ENCODE measurements around the gene NUMA1.
A peak's percentile ranks its signal among the peaks of the same experiment; 100 is the strongest.

NUMA1 gene

GRCh38 chr11:72030472-72031045, 49.8 kb downstream of the NUMA1 start:
- H3K27ac ChIP-seq = peak overlapping the region; percentile 25
- TF ChIP-seq, protein P1, sequence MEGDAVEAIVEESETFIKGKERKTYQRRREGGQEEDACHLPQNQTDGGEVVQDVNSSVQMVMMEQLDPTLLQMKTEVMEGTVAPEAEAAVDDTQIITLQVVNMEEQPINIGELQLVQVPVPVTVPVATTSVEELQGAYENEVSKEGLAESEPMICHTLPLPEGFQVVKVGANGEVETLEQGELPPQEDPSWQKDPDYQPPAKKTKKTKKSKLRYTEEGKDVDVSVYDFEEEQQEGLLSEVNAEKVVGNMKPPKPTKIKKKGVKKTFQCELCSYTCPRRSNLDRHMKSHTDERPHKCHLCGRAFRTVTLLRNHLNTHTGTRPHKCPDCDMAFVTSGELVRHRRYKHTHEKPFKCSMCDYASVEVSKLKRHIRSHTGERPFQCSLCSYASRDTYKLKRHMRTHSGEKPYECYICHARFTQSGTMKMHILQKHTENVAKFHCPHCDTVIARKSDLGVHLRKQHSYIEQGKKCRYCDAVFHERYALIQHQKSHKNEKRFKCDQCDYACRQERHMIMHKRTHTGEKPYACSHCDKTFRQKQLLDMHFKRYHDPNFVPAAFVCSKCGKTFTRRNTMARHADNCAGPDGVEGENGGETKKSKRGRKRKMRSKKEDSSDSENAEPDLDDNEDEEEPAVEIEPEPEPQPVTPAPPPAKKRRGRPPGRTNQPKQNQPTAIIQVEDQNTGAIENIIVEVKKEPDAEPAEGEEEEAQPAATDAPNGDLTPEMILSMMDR (conservative IDR thresholded peaks at IDR 0.05) = no peak

DNA sequence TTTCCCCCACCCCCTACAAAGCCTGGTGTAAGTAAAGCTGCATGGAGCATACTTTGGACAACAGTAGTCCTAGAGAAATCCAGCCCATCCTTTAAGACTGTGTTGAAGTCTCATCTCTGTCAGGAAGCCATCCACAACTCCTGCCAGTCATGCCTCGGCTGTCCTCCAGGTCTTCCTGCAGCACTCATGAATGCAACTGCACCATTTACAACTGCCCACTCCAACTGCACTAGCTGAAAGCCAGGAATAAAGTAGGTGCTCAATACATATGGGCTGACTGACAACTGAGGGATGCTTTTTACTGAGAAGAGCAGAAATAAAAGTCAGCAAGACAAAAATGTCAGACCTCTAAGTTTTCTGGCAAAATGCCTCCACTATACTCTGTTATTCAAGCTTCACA, 54.3 kb downstream of the NUMA1 start:
- TF ChIP-seq, protein P1 (conservative IDR thresholded peaks at IDR 0.05) = no peak
- peak overlapping the region; percentile 23 for H3K27ac ChIP-seq

DNA sequence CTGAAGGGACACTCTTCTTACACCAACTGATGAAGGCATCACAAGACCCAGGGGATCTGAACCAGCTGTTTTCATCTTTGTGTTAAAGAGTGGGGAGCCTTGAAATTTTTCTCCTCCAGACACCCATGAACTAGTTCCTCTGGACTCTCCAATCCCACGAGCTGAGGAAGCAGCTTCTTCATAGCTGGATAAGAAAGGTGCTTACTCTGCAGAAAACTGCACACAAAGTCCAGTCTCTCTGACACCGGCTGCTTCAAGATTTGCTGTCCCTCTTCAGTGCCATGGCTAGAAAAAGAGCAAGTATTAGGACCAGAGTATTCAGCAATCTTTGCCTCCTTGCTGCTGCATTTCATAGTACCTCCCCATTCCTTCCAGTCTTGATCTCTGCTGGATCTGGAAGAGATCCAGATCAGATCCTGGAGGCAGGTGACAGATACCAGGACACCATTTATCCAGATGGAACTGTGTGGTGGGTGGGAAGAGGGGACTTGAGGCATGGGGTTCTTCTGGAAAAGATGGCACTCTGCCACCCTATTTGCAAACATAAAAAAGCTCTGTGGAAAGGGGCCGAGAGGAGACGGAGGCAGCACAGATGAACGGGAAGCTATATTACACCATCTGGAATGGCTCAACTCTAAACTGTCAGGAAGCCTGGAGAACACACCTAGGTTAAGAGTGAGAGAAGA, 56.1 kb downstream of the NUMA1 start:
- TF ChIP-seq, protein P1 (conservative IDR thresholded peaks at IDR 0.05) = no peak
- H3K27ac ChIP-seq = no peak overlapping the region; the same call in 1 of the 2 replicates

GRCh38 chr11:72023335-72023734, 57.0 kb downstream of the NUMA1 start:
- no peak overlapping the region for H3K27ac ChIP-seq
- TF ChIP-seq, protein P1 (conservative IDR thresholded peaks at IDR 0.05) = no peak

DNA sequence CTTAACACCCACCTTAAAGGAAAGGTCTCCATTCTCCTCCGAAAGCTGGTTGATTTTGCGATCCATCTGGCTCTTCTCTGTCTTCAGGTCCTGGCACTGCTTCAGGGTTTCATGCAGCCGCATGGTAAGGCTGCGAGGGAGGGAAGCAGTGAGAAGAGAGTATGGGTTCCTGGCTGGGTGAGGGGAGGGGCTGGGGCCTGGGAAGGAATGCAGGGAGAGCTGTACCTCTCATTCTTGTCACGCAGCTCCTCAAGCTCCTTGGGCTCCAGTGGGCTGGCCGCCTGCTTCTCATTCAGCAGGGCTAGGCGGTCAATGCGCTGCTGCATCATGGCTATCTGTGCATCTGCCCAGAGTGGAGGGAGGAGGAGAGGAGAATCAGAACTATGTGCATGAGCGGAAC, 62.2 kb downstream of the NUMA1 start:
- 0 out of 2 replicates have a peak overlapping the region, but pooled peaks have one; percentile 7 for H3K27ac ChIP-seq
- TF ChIP-seq, protein P1 (conservative IDR thresholded peaks at IDR 0.05) = no peak

GRCh38 chr11:72015511-72016061, 64.8 kb downstream of the NUMA1 start:
- TF ChIP-seq, protein P1 (conservative IDR thresholded peaks at IDR 0.05) = peak; percentile 62

GRCh38 chr11:72014761-72015320, 65.5 kb downstream of the NUMA1 start:
- TF ChIP-seq, protein P1 (conservative IDR thresholded peaks at IDR 0.05) = no peak

More at GRCh38 chr11:72015511-72016061, 64.8 kb downstream of the NUMA1 start:
- H3K27ac ChIP-seq = no peak overlapping the region

More at GRCh38 chr11:72014761-72015320, 65.5 kb downstream of the NUMA1 start:
- no peak overlapping the region for H3K27ac ChIP-seq

All from VCaP (cell line).